Thyroid gland (tissue), 4 donors: ENCODE data around the gene OXT.

Experiments used
- POLR2A ChIP-seq, 2 donors: fragments of 450-650 bp; IDR thresholded peaks; one replicate each; pipeline ENCODE4 v1.6.1; 2017; ENCODE audit warnings: antibody characterized with exemption in 2 of 2, mild to moderate bottlenecking in 2 of 2, moderate library complexity in 1 of 2
- TF ChIP-seq, protein P1 (sequence below), 6 experiments: fragments of 200-600 bp in 3 of 6; fragments of 450-650 bp in 3 of 6; sonication (generic) in 3 of 6; IDR thresholded peaks; one replicate each; pipeline ENCODE4 v1.5.1; 2016 to 2019; ENCODE audit warnings: antibody characterized with exemption in 6 of 6, mild to moderate bottlenecking in 2 of 6, inconsistent platforms in 1 of 6, moderate library complexity in 1 of 6

DNA sequence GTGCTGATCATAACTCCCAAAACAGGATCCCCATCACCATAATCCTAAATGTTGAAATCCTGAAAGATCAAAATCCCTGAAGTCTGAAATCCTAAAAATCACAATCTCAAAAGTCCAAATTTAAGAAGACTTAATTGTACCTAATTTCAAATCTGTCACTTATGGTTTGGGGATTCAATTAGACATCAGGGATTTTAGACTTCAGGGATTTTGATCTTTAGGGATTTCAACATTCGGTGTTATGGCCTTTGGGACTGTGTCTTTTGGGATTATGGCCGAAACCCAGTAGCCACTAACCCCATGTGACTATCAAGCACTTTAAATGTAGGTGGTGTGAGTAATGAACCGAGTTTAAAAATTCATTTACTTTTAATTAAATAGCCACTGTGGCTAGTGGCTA is 34.8 kb downstream of the OXT start:
- no peak for TF ChIP-seq POLR2A (IDR thresholded peaks at IDR 0.05)
- TF ChIP-seq, protein P1, sequence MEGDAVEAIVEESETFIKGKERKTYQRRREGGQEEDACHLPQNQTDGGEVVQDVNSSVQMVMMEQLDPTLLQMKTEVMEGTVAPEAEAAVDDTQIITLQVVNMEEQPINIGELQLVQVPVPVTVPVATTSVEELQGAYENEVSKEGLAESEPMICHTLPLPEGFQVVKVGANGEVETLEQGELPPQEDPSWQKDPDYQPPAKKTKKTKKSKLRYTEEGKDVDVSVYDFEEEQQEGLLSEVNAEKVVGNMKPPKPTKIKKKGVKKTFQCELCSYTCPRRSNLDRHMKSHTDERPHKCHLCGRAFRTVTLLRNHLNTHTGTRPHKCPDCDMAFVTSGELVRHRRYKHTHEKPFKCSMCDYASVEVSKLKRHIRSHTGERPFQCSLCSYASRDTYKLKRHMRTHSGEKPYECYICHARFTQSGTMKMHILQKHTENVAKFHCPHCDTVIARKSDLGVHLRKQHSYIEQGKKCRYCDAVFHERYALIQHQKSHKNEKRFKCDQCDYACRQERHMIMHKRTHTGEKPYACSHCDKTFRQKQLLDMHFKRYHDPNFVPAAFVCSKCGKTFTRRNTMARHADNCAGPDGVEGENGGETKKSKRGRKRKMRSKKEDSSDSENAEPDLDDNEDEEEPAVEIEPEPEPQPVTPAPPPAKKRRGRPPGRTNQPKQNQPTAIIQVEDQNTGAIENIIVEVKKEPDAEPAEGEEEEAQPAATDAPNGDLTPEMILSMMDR (IDR thresholded peaks at IDR 0.05) = no peak
